ENCODE data around the gene TMEM114.

The TMEM114 gene

DNA sequence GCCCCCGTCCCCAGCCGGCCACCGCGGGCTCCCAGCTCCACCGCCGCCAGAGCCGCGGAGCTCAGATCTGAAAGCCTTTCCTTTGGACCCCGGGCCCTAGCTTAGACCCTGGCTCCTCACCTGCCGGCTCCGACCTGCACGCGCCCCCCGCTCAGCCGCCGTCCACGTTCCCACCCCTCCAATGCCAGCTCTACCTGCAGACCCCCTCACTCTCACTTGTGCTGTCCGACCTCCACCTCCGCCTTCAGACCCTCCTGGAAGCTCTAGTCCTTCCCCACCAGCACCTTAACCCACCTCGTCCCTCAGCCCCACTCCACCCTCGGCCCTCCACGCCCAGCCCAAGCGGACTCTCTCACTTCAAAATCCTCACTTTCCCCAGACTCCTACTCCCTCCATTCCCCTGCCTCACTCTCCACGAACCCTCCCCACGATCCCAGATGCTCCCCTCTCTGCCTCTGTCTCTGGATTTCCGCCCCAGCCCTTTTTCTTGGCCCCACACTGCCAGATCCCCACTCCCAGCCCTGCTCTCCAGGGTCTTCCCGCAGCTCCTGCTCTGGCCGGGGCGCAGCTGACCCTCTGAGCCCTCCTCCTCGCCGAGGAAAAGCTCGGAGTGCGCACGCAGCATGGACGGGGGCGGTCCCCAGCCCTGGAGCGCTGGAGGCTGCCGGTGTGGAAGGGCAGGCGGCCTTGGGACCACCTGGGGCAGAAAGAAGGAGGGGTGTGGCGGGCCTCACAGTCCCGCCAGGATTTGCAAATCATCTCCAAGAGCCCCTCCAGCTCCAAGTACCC is at the start of gene TMEM114:
TSS of gene TMEM114 (minus strand) at position 612 of the 789 bp plus-strand sequence. CDS start 673 bp downstream, outside the sequence.
- DNase-seq (ENCODE audit: low spot score): no peak

- DNase-seq (ENCODE audit: low spot score): no peak
These were observed 49.4 kb upstream of the TMEM114 start for GRCh38 chr16:8639694-8640093.

DNA sequence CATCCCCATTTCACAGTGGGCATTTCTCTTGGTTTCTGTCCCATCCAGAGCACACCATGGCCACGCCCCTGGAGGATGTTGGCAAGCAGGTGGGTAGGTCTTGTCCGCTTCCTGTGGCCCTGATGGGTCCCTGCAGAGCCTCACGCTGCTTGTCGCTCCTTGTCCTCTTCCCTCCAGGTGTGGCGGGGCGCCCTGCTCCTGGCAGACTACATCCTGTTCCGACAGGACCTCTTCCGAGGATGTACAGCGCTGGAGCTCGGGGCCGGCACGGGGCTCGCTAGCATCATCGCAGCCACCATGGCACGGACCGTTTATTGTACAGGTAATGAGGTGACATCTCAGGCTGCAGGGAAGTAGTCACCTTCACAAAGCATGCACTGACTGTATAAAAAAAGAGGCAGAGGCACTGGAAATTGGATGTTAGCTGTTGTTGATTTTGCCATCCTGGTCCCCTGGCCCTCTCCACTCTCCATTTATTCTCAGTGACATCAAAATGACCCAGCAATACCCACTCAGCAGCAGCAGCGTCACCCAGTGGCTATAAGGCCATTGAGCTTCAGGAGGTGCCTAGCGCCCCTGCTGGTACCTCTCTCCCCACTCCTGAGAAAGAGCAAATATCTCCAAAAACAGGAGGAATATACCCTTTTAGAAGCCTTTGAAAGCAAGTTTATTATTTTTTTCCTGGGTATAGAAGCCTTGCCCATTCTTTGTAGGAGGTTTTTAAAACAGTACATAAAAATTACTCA is 44.9 kb upstream of the TMEM114 start:
- DNase-seq (ENCODE audit: low spot score): peak; percentile 41

GRCh38 chr16:8632675-8633182 is 42.4 kb upstream of the TMEM114 start:
- no peak for DNase-seq (ENCODE audit: low spot score)

DNA sequence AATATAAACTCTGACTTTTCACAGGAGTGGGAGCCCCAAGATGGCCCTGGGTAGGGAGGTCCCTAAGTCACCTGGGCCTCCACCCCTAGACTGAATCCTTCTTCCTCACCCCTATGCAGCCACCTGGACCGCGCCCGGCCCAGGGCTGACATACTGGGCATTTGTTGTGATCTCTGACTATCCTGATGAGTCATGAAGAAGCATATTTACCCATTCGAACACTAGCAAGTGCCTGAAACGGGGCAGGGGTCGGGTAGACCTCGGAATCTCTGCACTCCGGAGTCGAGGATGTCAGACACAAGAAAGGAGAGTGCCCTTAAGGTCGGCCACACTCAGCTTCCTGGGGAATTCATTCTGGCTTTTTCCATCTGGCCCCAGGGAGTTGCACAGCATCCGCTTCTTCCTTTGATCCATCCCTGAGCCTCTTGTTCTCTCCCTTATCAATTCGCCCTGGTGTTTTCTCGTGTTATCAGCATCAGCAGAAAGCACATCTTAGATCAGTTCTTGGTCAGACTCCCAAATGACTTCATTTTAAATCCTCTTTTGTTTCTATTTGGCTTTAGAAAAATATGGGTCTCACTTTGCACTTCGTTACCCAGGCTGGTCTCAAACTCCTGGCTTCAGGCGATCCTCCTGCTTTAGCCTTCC is 41.6 kb upstream of the TMEM114 start:
- no peak for DNase-seq (ENCODE audit: low spot score)

GRCh38 chr16:8631373-8631772 is 41.1 kb upstream of the TMEM114 start:
- no peak for DNase-seq (ENCODE audit: low spot score)

GRCh38 chr16:8630255-8630953 is 40.1 kb upstream of the TMEM114 start:
- DNase-seq (ENCODE audit: low spot score): no peak

DNA sequence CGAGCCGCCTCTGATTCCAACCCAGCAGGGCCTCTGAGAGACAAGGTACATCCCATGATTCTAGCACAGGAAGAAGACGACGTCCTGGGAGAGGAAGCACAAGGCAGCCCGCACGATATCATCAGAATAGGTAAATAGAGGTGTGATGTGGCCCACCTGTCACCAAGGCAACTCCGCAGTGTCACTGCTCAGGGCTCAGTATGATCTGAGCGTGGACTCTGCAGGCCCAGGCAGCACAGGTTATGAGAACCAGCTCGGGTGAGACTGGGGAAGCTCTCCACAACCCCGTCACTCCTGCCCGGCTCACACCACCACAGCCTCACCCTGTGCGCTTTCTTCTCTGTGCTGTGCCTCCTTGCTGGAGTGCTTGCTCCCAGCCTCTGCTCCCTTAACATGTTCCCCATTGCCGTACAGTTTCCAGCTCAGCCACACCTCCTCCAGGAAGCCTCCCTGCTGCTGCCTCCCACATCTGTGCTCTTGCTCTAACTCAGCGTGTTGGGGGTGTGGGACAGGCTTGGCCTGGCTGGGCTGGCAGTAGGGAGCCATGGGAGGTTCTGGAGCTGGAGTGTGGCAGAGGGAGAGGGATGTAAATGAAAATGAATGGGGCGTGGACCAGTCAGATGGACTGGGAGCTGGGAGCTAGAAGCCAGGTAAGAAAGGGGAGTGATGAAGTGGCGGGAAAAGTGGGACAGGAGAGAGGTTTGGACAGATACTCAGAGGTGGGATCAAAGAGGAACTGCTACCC is 38.8 kb upstream of the TMEM114 start:
- DNase-seq (ENCODE audit: low spot score): no peak

- no peak for DNase-seq (ENCODE audit: low spot score)
These were observed 37.1 kb upstream of the TMEM114 start for GRCh38 chr16:8627456-8627855.

DNA sequence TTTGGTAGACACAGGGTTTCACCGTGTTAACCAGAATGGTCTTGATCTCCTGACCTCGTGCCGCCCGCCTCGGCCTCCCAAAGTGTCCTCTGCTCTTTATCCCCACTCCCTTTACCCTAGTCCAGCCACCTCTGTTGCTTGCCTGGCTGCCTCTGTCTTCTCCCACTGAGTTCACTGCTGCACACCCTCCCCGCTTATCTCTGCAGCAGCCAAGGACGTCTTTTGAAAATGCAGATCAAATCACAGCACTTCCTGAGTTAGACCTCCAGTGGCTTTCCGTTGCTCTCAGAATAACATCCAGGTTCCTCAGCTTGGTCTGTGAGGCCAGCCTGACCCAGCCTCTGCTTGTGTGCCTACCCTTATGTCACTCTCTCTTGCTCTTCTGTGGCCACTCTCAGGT is 36.6 kb upstream of the TMEM114 start:
- no peak for DNase-seq (ENCODE audit: low spot score)

DNA sequence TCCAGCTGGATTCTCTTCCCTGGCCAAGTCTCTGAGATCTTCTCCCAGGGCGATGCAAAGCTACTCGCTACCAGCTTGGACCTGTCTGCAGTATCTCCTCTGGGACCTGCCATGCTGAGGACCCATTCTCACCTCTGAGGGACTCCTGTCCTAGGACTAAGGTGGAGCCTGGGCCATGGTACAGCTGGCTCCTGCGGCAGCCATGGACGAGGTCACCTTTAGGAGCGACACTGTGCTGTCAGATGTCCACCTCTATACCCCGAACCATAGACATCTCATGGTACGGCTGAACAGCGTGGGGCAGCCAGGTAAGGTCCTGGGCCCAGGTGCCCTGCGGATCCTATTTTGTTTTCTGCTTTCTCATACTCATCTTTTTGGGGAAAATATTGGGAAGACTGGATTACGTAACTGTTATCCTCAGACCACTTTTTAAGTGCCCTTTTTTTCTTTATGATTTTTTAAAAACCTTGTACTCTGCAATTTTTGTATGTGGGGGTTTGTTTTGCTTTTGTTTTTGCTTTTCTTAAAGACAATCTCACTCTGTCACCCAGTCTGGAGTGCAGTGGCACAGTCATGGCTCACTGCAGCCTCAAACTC is 35.3 kb upstream of the TMEM114 start:
- DNase-seq (ENCODE audit: low spot score): no peak

DNA sequence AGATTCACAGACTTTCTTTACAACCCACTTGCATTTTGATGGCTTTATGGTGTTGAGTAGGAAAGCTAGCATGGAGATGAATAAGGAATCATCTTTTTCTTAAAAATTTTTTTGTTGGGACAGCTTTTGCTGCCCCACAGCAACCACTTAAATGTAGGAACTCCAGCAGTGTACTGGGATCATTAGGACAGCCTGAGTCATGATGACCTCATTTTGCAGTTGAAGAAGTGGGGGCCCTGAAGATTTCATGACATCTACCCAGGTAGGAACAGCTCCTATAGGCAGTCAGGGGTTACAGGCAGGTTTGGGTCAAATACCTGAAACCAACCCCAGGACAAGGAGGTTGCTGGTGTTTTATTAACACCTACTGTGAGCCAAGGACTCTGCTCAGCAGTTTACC is 33.3 kb upstream of the TMEM114 start:
- DNase-seq (ENCODE audit: low spot score): no peak

DNA sequence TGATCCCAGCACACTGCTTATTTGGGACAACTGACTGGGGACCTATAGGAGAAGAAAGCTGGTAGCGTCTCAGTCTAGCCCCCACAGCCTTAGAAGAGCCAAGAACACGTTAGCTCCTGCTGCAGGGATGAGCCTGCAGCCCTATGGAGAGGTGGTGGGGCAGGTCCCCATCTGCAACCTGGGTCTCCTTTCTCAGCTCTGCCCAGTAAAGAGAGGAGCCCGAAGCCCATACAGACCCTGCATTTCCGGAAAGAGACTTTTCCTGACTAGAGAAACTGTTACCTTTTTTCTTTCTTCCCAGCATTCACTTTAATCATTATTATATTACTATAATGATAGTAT is 32.0 kb upstream of the TMEM114 start:
- DNase-seq (ENCODE audit: low spot score): peak; percentile 44

- peak; percentile 85 for DNase-seq (ENCODE audit: low spot score)
These were observed 31.4 kb upstream of the TMEM114 start, which contains the start of gene METTL22 for GRCh38 chr16:8621572-8622314. Gene METTL22 (plus strand): TSS chr16:8621698. CDS start chr16:8625666, 3,968 bp downstream.

DNA sequence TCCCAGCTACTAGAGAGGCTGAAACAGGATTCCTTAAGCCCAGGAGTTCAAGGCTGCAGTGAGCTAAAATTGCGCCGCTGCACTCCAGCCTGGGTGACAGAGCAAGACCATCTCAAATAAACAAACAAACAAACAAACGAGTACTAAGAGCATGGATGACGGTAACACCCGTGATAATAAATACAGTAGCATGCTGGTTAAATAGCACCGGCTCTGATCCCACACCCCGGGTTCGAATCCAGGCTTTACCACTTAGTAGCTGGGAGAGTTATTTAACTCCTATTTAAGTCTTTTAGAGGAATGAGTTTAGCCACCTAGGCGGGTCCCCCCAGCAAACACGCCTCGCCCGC is 30.9 kb upstream of the TMEM114 start:
- no peak for DNase-seq (ENCODE audit: low spot score)

GRCh38 chr16:8620535-8620934 is 30.2 kb upstream of the TMEM114 start:
- DNase-seq (ENCODE audit: low spot score): no peak

GRCh38 chr16:8619671-8620370 is 29.5 kb upstream of the TMEM114 start:
- DNase-seq (ENCODE audit: low spot score): no peak

DNA sequence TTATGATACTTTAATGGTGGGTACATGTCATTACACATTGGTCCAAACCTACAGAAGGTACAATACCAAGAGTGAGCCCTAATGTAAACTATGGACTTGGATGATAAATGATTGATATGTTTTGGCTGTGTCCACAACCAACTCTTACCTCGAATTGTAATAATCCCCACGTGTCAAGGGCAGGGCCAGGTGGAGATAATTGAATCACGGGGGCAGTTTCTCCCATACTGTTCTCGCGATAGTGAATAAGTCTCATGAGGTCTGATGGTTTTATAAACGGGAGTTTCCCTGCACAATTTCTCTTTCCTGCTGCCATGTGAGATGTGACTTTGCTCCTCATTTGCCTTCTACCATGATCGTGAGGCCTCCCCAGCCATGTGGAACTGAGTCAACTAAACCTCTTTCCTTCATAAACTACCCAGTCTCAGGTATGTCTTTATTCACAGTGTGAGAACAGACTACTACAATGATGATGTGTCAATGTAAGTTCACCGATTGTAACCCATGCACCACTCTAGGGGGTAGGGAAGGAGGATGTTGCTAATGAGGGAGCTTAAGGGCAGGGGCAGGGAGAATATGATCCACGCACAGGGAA is 24.2 kb upstream of the TMEM114 start:
- no peak for DNase-seq (ENCODE audit: low spot score)

DNA sequence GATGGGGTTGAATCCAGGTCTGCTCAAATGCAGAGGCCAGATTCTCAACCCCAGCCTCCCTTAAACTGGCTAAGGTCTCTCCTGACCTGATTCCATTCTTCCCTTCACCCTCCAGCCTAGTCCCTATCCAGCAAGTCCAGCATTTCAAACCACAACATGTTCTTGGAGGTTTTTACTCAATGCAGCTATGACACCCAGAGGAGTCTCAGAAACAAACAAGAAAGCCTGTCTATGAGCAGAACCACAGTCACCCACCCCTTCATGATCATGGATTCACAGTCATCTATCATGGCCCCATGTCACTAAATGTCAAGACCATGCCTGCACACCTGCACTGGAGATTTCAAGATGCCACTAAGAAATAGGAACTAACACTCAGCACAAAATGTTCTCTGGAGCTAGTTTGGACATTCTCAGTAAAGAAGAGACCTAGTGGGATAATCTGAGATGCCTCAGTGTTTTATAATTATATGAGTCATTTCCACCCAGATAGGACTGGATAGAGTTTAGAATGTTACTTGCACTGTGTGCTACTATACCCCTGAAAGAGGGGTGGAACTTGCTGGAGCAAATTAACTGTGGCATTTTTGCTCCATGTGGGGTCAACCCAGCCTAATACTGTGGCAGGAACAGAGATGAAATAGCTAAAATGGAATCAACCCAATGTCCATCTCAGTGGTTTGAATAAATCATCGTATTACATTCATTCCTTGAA is 21.7 kb upstream of the TMEM114 start:
- DNase-seq (ENCODE audit: low spot score): no peak
